Measurements from ENCODE around the gene RNF167. TPM values are rescaled to one million over a fixed set of nuclear protein-coding genes. Genes with fewer than 3 reads are reported as not detected.

Gene RNF167
- total RNA-seq, 1 donor from 2014 or later, result 108 TPM

DNA sequence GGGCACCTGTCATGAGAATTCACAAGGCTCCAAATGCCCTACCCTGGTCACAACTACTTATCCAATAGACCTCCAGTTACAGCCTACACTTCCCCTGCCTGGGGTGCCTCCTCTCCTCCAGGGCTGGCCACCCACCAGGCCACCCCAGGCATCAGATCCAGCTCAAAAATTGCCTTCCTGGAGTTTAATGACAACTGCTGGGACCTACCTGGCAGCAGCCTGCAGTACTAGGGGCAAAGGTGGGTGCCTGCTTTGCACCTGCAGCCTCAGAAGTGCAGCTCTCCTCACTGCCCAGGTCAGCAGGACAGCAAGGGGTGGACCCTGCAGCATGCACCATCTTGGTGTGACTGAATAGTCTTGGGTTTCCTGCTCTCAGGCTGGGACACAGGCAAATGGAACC is 4.4 kb upstream of the RNF167 start:
- DNase-seq, result no peak
- ChIA-PET CTCF (no interaction called here), POLR2A (interaction anchor here (0.5 to 2.4 kb wide), 5 partner anchors 9 to 62 kb away, joined by 3 to 8 read pairs (median 4); partner anchors contain the start of genes KIF1C, PFN1 and SPAG7)
- intact Hi-C loops (cut with micrococcal nuclease), result no loop called here
- Mint-ChIP-seq H3K9me3 (no peaks in the 10 kb centered on the region), H3K36me3 (ENCODE audit: low read depth) (peaks cover 35% of the 10 kb centered on the region), H3K4me1 (peaks cover 57% of the 10 kb centered on the region), H3K27me3 (peaks cover 15% of the 10 kb centered on the region), H3K27ac (no peak overlapping the region), H3K4me3 (no peak overlapping the region)
- ATAC-seq (ENCODE audit: low read depth), result no peak
- TF ChIP-seq, protein P1, sequence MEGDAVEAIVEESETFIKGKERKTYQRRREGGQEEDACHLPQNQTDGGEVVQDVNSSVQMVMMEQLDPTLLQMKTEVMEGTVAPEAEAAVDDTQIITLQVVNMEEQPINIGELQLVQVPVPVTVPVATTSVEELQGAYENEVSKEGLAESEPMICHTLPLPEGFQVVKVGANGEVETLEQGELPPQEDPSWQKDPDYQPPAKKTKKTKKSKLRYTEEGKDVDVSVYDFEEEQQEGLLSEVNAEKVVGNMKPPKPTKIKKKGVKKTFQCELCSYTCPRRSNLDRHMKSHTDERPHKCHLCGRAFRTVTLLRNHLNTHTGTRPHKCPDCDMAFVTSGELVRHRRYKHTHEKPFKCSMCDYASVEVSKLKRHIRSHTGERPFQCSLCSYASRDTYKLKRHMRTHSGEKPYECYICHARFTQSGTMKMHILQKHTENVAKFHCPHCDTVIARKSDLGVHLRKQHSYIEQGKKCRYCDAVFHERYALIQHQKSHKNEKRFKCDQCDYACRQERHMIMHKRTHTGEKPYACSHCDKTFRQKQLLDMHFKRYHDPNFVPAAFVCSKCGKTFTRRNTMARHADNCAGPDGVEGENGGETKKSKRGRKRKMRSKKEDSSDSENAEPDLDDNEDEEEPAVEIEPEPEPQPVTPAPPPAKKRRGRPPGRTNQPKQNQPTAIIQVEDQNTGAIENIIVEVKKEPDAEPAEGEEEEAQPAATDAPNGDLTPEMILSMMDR (IDR thresholded peaks at IDR 0.05), result no peak

DNA sequence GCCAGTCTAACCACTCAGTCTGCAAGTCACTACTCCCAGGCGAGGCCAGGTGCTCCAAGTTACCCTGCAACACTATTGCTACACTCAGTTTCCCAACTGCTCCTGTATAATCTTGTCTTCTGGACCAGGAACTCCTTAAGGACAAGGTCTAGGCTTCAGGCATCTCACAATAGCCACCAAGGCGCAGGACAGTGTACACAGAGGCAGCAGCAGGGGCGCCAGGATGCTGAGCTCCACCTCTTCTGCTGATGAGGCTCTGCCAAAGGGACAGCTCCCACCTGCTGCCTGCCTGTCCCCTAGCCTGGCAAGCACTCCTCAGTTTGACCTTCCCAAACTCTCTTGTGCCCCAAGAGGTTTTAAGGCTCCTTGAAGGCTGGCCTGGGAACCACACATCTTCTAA is 3.6 kb upstream of the RNF167 start:
- no peak overlapping the region for H3K27ac Mint-ChIP-seq
- ChIA-PET POLR2A (interaction anchor here (1.4 to 2.4 kb wide), 3 partner anchors 8 to 31 kb away, joined by 3 to 8 read pairs (median 6); partner anchors contain the start of genes PFN1 and SPAG7), CTCF (interaction anchor here (1.5 kb wide), 1 partner anchor 27 kb away, joined by 3 read pairs; no protein-coding TSS in a partner anchor)
- H3K36me3 Mint-ChIP-seq (ENCODE audit: low read depth), result peaks cover 42% of the 10 kb centered on the region
- peaks cover 15% of the 10 kb centered on the region for H3K27me3 Mint-ChIP-seq
- intact Hi-C loops (cut with micrococcal nuclease), result no loop called here
- DNase-seq (no peak), ATAC-seq (ENCODE audit: low read depth) (no peak)
- no peaks in the 10 kb centered on the region for H3K9me3 Mint-ChIP-seq
- TF ChIP-seq, protein P1 (IDR thresholded peaks at IDR 0.05), result no peak
- H3K4me3 Mint-ChIP-seq, result no peak overlapping the region
- peaks cover 62% of the 10 kb centered on the region for H3K4me1 Mint-ChIP-seq

DNA sequence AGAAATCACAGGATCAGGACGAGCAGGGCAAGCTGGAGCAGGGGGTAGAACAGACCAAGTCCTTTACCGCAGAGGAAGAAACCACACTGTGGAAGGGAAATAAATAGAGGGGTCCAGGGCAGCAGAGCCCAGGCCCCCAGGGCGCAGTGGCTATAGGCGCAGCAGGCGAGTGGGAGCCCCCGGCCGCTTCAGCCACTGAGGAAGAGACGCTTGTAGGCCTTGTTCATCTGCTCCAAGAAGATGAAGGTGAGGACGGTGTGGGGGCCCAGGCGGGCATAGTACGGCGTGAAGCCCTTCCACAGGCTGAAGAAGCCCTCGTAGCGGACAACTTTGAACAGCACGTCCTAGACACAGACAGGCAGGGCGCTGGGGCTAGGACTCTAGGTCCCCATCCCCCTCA is 2.5 kb upstream of the RNF167 start:
- Mint-ChIP-seq H3K27ac (no peak overlapping the region), H3K4me3 (no peak overlapping the region), H3K4me1 (peaks cover 64% of the 10 kb centered on the region), H3K36me3 (ENCODE audit: low read depth) (peaks cover 52% of the 10 kb centered on the region), H3K27me3 (peaks cover 15% of the 10 kb centered on the region), H3K9me3 (no peaks in the 10 kb centered on the region)
- CTCF ChIA-PET, result interaction anchor here (1.5 kb wide), 1 partner anchor 28 kb away, joined by 3 read pairs; no protein-coding TSS in a partner anchor
- POLR2A ChIA-PET, result interaction anchor here (0.6 to 2.4 kb wide), 3 partner anchors 11 to 289 kb away, joined by 3 to 8 read pairs (median 6); partner anchors contain the start of genes PFN1 and SPAG7
- intact Hi-C loops (cut with micrococcal nuclease), result no loop called here
- TF ChIP-seq, protein P1 (IDR thresholded peaks at IDR 0.05), result no peak
- no peak for DNase-seq
- ATAC-seq (ENCODE audit: low read depth), result no peak

DNA sequence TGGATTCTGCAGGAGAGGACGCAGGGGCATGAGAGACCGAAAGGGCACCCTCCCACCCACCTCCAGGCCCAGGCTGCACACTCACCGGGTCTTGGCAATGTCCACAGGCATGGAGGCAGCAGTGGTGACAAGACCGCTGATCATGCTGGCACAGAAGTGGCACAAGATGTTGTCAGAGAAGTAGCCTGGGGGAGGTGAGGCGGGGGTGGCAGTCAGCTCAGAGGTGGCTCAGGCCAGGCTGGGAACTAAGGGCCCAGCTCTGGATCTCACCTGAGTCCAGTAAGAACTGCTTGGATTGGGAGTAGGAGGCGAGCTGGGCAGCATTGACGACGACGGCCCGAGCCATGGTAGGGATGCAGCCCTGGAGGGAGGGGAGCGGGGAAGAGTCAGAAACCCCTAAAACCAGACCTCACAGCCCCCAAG is 2.0 kb upstream of the RNF167 start:
- Mint-ChIP-seq H3K27ac (no peak overlapping the region), H3K27me3 (peaks cover 10% of the 10 kb centered on the region), H3K36me3 (ENCODE audit: low read depth) (peaks cover 57% of the 10 kb centered on the region), H3K9me3 (no peaks in the 10 kb centered on the region), H3K4me3 (peak overlapping the region; percentile 97), H3K4me1 (peaks cover 65% of the 10 kb centered on the region)
- intact Hi-C loops (cut with micrococcal nuclease), result no loop called here
- ChIA-PET CTCF (no interaction called here), POLR2A (interaction anchor here (0.6 to 3.1 kb wide), 3 partner anchors 11 to 289 kb away, joined by 3 to 104 read pairs (median 5); partner anchors contain the start of genes ENO3 and PFN1)
- DNase-seq (no peak), ATAC-seq (ENCODE audit: low read depth) (no peak)
- TF ChIP-seq, protein P1 (IDR thresholded peaks at IDR 0.05), result no peak

DNA sequence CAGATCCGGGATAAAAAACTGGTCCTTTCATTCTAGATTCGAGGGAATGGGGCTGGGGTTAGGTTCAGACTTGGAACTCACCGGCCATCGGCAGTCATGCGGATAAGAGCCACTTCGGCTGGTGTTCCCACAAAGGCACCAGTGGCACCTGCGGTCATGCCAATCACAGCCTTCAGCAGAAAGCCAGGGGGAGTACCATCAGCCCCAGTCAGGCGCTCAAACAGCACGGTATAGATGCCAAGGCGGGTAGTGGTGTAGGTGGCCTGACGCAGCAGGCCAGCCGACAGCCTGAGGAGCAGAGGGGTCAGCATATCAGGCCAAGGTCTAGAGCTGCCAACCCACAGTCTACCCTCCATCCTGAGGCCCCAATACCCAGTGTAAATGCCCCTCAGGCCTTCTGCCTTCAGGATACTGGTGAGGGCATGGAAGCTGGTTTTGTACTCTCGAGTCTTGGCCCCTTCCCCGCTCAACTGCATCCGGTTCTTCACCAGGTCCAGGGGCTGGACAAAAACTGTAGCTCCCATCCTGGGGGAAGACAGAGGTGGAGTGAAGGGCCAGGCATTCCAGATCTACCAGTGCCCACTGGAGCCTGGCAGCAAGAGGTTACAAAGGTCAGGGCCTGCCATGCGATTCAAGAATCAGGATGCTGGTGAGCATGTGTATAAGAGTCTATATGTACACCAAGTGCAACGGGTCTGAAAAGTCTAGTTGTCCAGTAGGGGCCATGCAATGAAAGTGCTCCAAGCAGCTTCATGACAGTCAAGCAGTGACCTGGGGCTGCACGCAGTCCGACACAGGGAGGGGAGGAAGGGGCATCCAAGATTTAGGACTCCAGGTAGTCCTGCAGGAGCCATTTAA is 1.2 kb upstream of the RNF167 start:
- ATAC-seq (ENCODE audit: low read depth) (no peak), DNase-seq (no peak)
- peak overlapping the region; percentile 82 for H3K27ac Mint-ChIP-seq
- intact Hi-C loops (cut with micrococcal nuclease), result no loop called here
- CTCF ChIA-PET, result interaction anchor here (1.4 to 2.3 kb wide), 3 partner anchors 10 to 29 kb away, joined by 3 to 14 read pairs (median 9); partner anchors contain the start of gene SPAG7
- POLR2A ChIA-PET, result interaction anchor here (0.6 to 3.4 kb wide), 16 partner anchors 11 to 253 kb away, joined by 3 to 104 read pairs (median 9); partner anchors contain the start of genes C17orf107, CAMTA2, ENO3 and INCA1
- peaks cover 60% of the 10 kb centered on the region for H3K36me3 Mint-ChIP-seq (ENCODE audit: low read depth)
- H3K9me3 Mint-ChIP-seq, result no peaks in the 10 kb centered on the region
- peak overlapping the region; percentile 97 for H3K4me3 Mint-ChIP-seq
- TF ChIP-seq, protein P1 (IDR thresholded peaks at IDR 0.05), result no peak
- peaks cover 66% of the 10 kb centered on the region for H3K4me1 Mint-ChIP-seq
- H3K27me3 Mint-ChIP-seq, result peaks cover 4% of the 10 kb centered on the region
